Liver (tissue), 9 donors: ENCODE data around the gene FMO4. TPM values are rescaled to one million over a fixed set of nuclear protein-coding genes. Genes with fewer than 3 reads are reported as not detected.

Experiments used
- DNase-seq: peaks from one replicate; pipeline ENCODE4 v3.0.0-alpha.2; 2017; ENCODE audit warnings: low spot score
- H3K27ac ChIP-seq, 2 donors: one replicate each; pipeline ENCODE4 v1.7.0; 2013; ENCODE audit warnings: inconsistent platforms in 2 of 2, low read length in 2 of 2, control low read depth in 1 of 2, low read depth in 1 of 2, mild to moderate bottlenecking in 1 of 2
- H3K27me3 ChIP-seq, 4 donors: one replicate each; pipeline versions ENCODE4 v1.6.1 to v1.7.0; 2013; ENCODE audit warnings: low read length in 3 of 4, inconsistent platforms in 1 of 4, mild to moderate bottlenecking in 1 of 4, moderate library complexity in 1 of 4; ENCODE audit not compliant: control insufficient read depth in 4 of 4, insufficient read depth in 4 of 4
- H3K36me3 ChIP-seq, 4 donors: one replicate each; pipeline versions ENCODE4 v1.6.1 to v1.7.0; 2013; ENCODE audit warnings: low read length in 3 of 4, mild to moderate bottlenecking in 3 of 4, low read depth in 1 of 4, moderate library complexity in 1 of 4; ENCODE audit not compliant: control insufficient read depth in 4 of 4, insufficient read depth in 3 of 4
- H3K4me1 ChIP-seq, 4 donors: one replicate each; pipeline versions ENCODE4 v1.6.1 to v1.7.0; 2013; ENCODE audit warnings: low read length in 3 of 4, mild to moderate bottlenecking in 3 of 4, moderate library complexity in 1 of 4; ENCODE audit not compliant: control insufficient read depth in 4 of 4, insufficient read depth in 4 of 4
- H3K4me3 ChIP-seq, 3 donors: one replicate each; pipeline versions ENCODE4 v1.6.1 to v1.7.0; 2013; ENCODE audit warnings: low read length in 3 of 3, control low read depth in 1 of 3, low read depth in 1 of 3, mild to moderate bottlenecking in 1 of 3
- H3K9ac ChIP-seq, 2 donors: one replicate each; pipeline ENCODE4 v1.7.0; 2013; ENCODE audit warnings: low read length in 2 of 2, mild to moderate bottlenecking in 2 of 2, moderate library complexity in 2 of 2, control low read depth in 1 of 2, low read depth in 1 of 2
- H3K9me3 ChIP-seq, 4 donors: one replicate each; pipeline versions ENCODE4 v1.6.1 to v1.7.0; 2013; ENCODE audit warnings: low read length in 3 of 4; ENCODE audit not compliant: control insufficient read depth in 4 of 4
- ATF3 ChIP-seq: IDR thresholded peaks from 2 replicates; pipeline ENCODE4 v1.6.1; 2016; ENCODE audit warnings: antibody characterized with exemption
- EGR1 ChIP-seq, 2 donors: IDR thresholded peaks; 2 replicates each; pipeline ENCODE4 v1.6.1; 2016 to 2018; ENCODE audit warnings: antibody characterized with exemption in 2 of 2, low read depth in 2 of 2
- FOXA1 ChIP-seq: IDR thresholded peaks from 2 replicates; pipeline ENCODE4 v1.6.1; 2016; ENCODE audit warnings: antibody characterized with exemption
- FOXA2 ChIP-seq: IDR thresholded peaks from 2 replicates; pipeline ENCODE4 v1.6.1; 2016; ENCODE audit warnings: antibody characterized with exemption
- HNF4A ChIP-seq, 2 donors: conservative IDR thresholded peaks; 2 replicates each; pipeline ENCODE4 v1.6.1; 2016; ENCODE audit warnings: antibody characterized with exemption in 2 of 2, mild to moderate bottlenecking in 2 of 2
- JUND ChIP-seq, 2 donors: IDR thresholded peaks; 2 replicates each; pipeline ENCODE4 v1.6.1; 2016; ENCODE audit warnings: antibody characterized with exemption in 2 of 2
- MAX ChIP-seq: IDR thresholded peaks from 2 replicates; pipeline ENCODE4 v1.6.1; 2016; ENCODE audit warnings: antibody characterized with exemption
- NR2F2 ChIP-seq: IDR thresholded peaks from 2 replicates; pipeline ENCODE4 v1.6.1; 2016; ENCODE audit warnings: antibody characterized with exemption
- RAD21 ChIP-seq, 2 donors: IDR thresholded peaks; 2 replicates each; pipeline ENCODE4 v1.6.1; 2016; ENCODE audit warnings: antibody characterized with exemption in 2 of 2, mild to moderate bottlenecking in 2 of 2
- REST ChIP-seq: IDR thresholded peaks from 2 replicates; pipeline ENCODE4 v1.6.1; 2016; ENCODE audit warnings: antibody characterized with exemption, mild to moderate bottlenecking
- RXRA ChIP-seq, 2 donors: IDR thresholded peaks; 2 replicates each; pipeline ENCODE4 v1.6.1; 2017 to 2018; ENCODE audit warnings: antibody characterized with exemption in 2 of 2, mild to moderate bottlenecking in 1 of 2
- SP1 ChIP-seq: IDR thresholded peaks from 2 replicates; pipeline ENCODE4 v1.6.1; 2018; ENCODE audit warnings: antibody characterized with exemption, mild to moderate bottlenecking
- TAF1 ChIP-seq: conservative IDR thresholded peaks from 2 replicates; pipeline ENCODE4 v1.6.1; 2016; ENCODE audit warnings: antibody characterized with exemption, mild to moderate bottlenecking
- ZBTB33 ChIP-seq: IDR thresholded peaks from 2 replicates; pipeline ENCODE4 v1.6.1; 2016; ENCODE audit warnings: antibody characterized with exemption
- WGBS: extraction: QIAGEN DNeasy Blood & Tissue Kit; methylation state at CpG from one replicate; pipeline ENCODE4 v1.1.7; 2013; 5-methylcytosine and 5-hydroxymethylcytosine counted together
- polyA plus RNA-seq, 2 donors: library from polyadenylated mRNA; stranded (reverse) in 1 of 2; unstranded in 1 of 2; fragments of 200-250 nt in 1 of 2; fragments of >200 nt in 1 of 2; fragmentation: Nextera tagmentation in 1 of 2; extraction: Ambion mirVana in 1 of 2; gene quantifications; one replicate each; pipeline versions ENCODE4 v1.2.1 to v1.2.3, GENCODE V29; 2013 to 2015
- total RNA-seq, 2 donors: library from RNA; depleted of rRNA; stranded (reverse); fragments of >200 nt; gene quantifications; one replicate each; pipeline ENCODE4 v1.2.3, GENCODE V29; 2014
- donor health status: healthy.
- donor health status: healthy.
- donor health status: healthy.
- donor health status: healthy.
- donor health status: healthy.

The FMO4 gene
- total and polyA plus RNA-seq, 4 donors: 7.2 to 26.9 (median 9.3) TPM

- Histone ChIP-seq H3K4me1 (no peaks in the 10 kb centered on the region), H3K27me3 (no peaks in the 10 kb centered on the region), H3K27ac (no peak overlapping the region), H3K9me3 (peaks cover 0 to 2% (median 0%) of the 10 kb centered on the region in 4 donors), H3K9ac (no peak overlapping the region), H3K4me3 (no peak overlapping the region), H3K36me3 (no peaks in the 10 kb centered on the region)
- DNase-seq: no peak
- 87% methylated on average over 2 of the region's 2 CpGs for WGBS
- no peak for TF ChIP-seq JUND (IDR thresholded peaks at IDR 0.05)
- TF ChIP-seq RXRA (IDR thresholded peaks at IDR 0.05): no peak
- TF ChIP-seq HNF4A (conservative IDR thresholded peaks at IDR 0.05): no peak
Observed at GRCh38 chr1:171299342-171299741, 14.6 kb upstream of the FMO4 start.

GRCh38 chr1:171300401-171300800 lies 13.6 kb upstream of the FMO4 start:
- Histone ChIP-seq H3K27me3 (no peaks in the 10 kb centered on the region), H3K4me1 (no peaks in the 10 kb centered on the region), H3K4me3 (no peak overlapping the region), H3K9ac (no peak overlapping the region), H3K27ac (no peak overlapping the region), H3K36me3 (no peaks in the 10 kb centered on the region), H3K9me3 (peaks cover 0 to 2% (median 0%) of the 10 kb centered on the region in 4 donors)
- TF ChIP-seq ZBTB33: no peak
- no peak for TF ChIP-seq JUND (IDR thresholded peaks at IDR 0.05)
- TF ChIP-seq FOXA1: no peak
- no peak for TF ChIP-seq EGR1 (IDR thresholded peaks at IDR 0.05; ENCODE audit: low read depth in 2 of 2)
- TF ChIP-seq MAX: no peak
- no peak for TF ChIP-seq NR2F2
- TF ChIP-seq ATF3: no peak
- no peak for TF ChIP-seq FOXA2
- no peak for TF ChIP-seq HNF4A (conservative IDR thresholded peaks at IDR 0.05)
- no peak for TF ChIP-seq TAF1
- TF ChIP-seq SP1: no peak
- TF ChIP-seq RAD21 (IDR thresholded peaks at IDR 0.05): no peak
- TF ChIP-seq REST: no peak
- no peak for DNase-seq
- WGBS: 93% methylated on average over 1 of the region's 1 CpG
